HG03139 (cell line): ENCODE measurements around the gene TNPO2.
"Not testable (repeated sequence)": the region's sequence is repeated elsewhere in the genome, so short reads cannot be mapped to it uniquely, and the experiment has no call there.

Experiments
- ATAC-seq: cut with Tn5 transposase; IDR thresholded peaks from one replicate; pipeline ENCODE4 v1.9.1; 2021; ENCODE audit not compliant: unreplicated experiment

The TNPO2 gene

GRCh38 chr19:12706332-12706718 is 17.4 kb downstream of the TNPO2 start:
- no peak for ATAC-seq

GRCh38 chr19:12705654-12706331 is 17.9 kb downstream of the TNPO2 start:
- ATAC-seq: no peak

GRCh38 chr19:12705169-12705568 is 18.6 kb downstream of the TNPO2 start:
- ATAC-seq: no peak

- no peak for ATAC-seq
These were observed 20.7 kb downstream of the TNPO2 start for GRCh38 chr19:12703046-12703445.

- ATAC-seq: no peak
These were observed 22.0 kb downstream of the TNPO2 start for GRCh38 chr19:12701596-12702282.

GRCh38 chr19:12698138-12698537 is 25.6 kb downstream of the TNPO2 start:
- no peak for ATAC-seq

GRCh38 chr19:12697425-12697824 is 26.3 kb downstream of the TNPO2 start:
- not testable (repeated sequence) for ATAC-seq

- ATAC-seq: peak; percentile 62
These were observed 27.1 kb downstream of the TNPO2 start, which contains the start of gene FBXW9 for GRCh38 chr19:12696366-12697335. TSS of gene FBXW9 (minus strand) at chr19:12696631. CDS start at chr19:12696581, 50 bp downstream.

GRCh38 chr19:12695997-12696365 is 27.8 kb downstream of the TNPO2 start:
- no peak for ATAC-seq

GRCh38 chr19:12695514-12695913 is 28.2 kb downstream of the TNPO2 start:
- no peak for ATAC-seq

- no peak for ATAC-seq
These were observed 28.6 kb downstream of the TNPO2 start for GRCh38 chr19:12695096-12695495.

- ATAC-seq: no peak
These were observed 29.1 kb downstream of the TNPO2 start for GRCh38 chr19:12694641-12695040.

- ATAC-seq: no peak
These were observed 30.8 kb downstream of the TNPO2 start for GRCh38 chr19:12692960-12693359.

GRCh38 chr19:12689581-12690216 is 34.0 kb downstream of the TNPO2 start:
- no peak for ATAC-seq

GRCh38 chr19:12689012-12689411 is 34.7 kb downstream of the TNPO2 start:
- ATAC-seq: no peak

- no peak for ATAC-seq
These were observed 36.1 kb downstream of the TNPO2 start, which contains the start of gene GNG14 for GRCh38 chr19:12687496-12688196. TSS of gene GNG14 (plus strand) at chr19:12687998. CDS start at chr19:12688049, 51 bp downstream.

- no peak for ATAC-seq
These were observed 37.9 kb downstream of the TNPO2 start for GRCh38 chr19:12685831-12686230.

GRCh38 chr19:12681074-12681987 is 42.4 kb downstream of the TNPO2 start, which contains the start of gene DHPS:
TSS of gene DHPS (minus strand) at chr19:12681880. CDS start at chr19:12681766, 114 bp downstream.
- peak; percentile 58 for ATAC-seq

GRCh38 chr19:12680034-12680433 is 43.7 kb downstream of the TNPO2 start:
- ATAC-seq: no peak
